ENCODE results near the gene CHRNA7.

- TF ChIP-seq CTCF (IDR thresholded peaks at IDR 0.05) (no peak), POLR2A (IDR thresholded peaks at IDR 0.05) (no peak)
Observed at GRCh38 chr15:31997711-31998110, 32.6 kb upstream of the CHRNA7 start.

All from right lobe of liver (tissue), 4 donors.